GM18508 (cell line): ENCODE results near the gene SULT2B1.
"Not testable (repeated sequence)": the region's sequence is repeated elsewhere in the genome, so short reads cannot be mapped to it uniquely, and the experiment has no call there.

Source experiments
- ATAC-seq: cut with Tn5 transposase; IDR thresholded peaks from one replicate; pipeline ENCODE4 v1.9.1; 2021; ENCODE audit warnings: moderate number of reproducible peaks; ENCODE audit not compliant: insufficient read depth, unreplicated experiment

Gene SULT2B1

GRCh38 chr19:48556163-48556562 lies 4.2 kb downstream of the SULT2B1 start:
- ATAC-seq: no peak

- ATAC-seq: no peak
Observed at GRCh38 chr19:48556825-48557224, 4.9 kb downstream of the SULT2B1 start.

- no peak for ATAC-seq
Observed at GRCh38 chr19:48558018-48558684, 6.2 kb downstream of the SULT2B1 start.

GRCh38 chr19:48560095-48560530 lies 8.1 kb downstream of the SULT2B1 start:
- no peak for ATAC-seq

- no peak for ATAC-seq
Observed at GRCh38 chr19:48561412-48561811, 9.4 kb downstream of the SULT2B1 start.

- no peak for ATAC-seq
Observed at GRCh38 chr19:48565090-48565489, 13.1 kb downstream of the SULT2B1 start.

- no peak for ATAC-seq
Observed at GRCh38 chr19:48568345-48568886, 16.4 kb downstream of the SULT2B1 start.

- ATAC-seq: no peak
Observed at GRCh38 chr19:48569814-48570213, 17.8 kb downstream of the SULT2B1 start.

- ATAC-seq: no peak
Observed at GRCh38 chr19:48571378-48572162, 19.6 kb downstream of the SULT2B1 start.

GRCh38 chr19:48573163-48573505 lies 21.2 kb downstream of the SULT2B1 start:
- no peak for ATAC-seq

GRCh38 chr19:48575931-48576622 lies 24.1 kb downstream of the SULT2B1 start:
- ATAC-seq: no peak

- not testable (repeated sequence) for ATAC-seq
Observed at GRCh38 chr19:48577908-48578307, 25.9 kb downstream of the SULT2B1 start.

- ATAC-seq: no peak
Observed at GRCh38 chr19:48578891-48579290, 26.9 kb downstream of the SULT2B1 start.

GRCh38 chr19:48582168-48582567 lies 30.2 kb downstream of the SULT2B1 start:
- ATAC-seq: no peak

- no peak for ATAC-seq
Observed at GRCh38 chr19:48587387-48587786, 35.4 kb downstream of the SULT2B1 start.

- ATAC-seq: no peak
Observed at GRCh38 chr19:48588670-48589401, 36.9 kb downstream of the SULT2B1 start.

- ATAC-seq: no peak
Observed at GRCh38 chr19:48591021-48591420, 39.0 kb downstream of the SULT2B1 start.

- ATAC-seq: no peak
Observed at GRCh38 chr19:48595171-48595570, 43.2 kb downstream of the SULT2B1 start.

GRCh38 chr19:48595833-48596232 lies 43.9 kb downstream of the SULT2B1 start:
- ATAC-seq: no peak

- ATAC-seq: no peak
Observed at GRCh38 chr19:48596237-48596636, 44.3 kb downstream of the SULT2B1 start.
